Measurements from ENCODE around the gene BAIAP2.
"Not testable (repeated sequence)": the region's sequence is repeated elsewhere in the genome, so short reads cannot be mapped to it uniquely, and the experiment has no call there.

The BAIAP2 gene

DNA sequence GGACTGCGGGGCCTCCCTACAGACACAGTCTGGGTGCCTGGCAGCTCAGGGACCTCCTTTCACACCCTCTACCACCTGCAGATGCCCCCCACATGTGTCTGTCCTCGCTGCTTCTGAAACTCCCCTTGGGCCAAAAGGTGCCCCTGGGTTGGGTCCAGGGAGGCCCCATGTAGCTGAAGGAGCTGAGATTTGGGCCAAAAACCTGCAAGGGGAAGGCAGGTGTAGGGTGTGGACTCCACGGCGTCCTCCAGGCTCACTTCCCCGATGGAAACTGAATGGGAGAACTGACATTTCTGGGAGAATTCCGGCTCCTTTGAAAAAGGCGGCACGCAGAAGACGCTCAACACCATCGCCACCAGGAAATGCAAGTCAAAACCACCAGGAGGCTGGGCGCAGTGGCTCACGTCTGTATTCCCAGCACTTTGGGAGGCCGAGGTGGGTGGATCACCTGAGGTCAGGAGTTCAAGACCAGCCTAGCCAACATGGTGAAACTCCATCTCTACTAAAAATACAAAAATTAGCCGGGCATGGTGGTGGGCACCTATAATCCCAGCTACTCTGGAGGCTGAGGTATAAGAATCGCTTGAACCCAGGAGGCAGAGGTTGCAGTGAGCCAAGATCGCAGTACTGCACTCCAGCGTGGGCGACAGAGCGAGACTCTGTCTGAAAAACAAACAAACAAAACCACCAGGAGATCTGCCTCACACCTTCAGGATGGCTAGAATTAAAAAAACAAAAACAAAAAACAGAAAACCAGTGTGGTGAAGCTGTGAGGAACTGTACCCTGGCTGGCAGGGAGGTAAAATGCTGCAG, 13.2 kb upstream of the BAIAP2 start:
- no peak for DNase-seq (ENCODE audit: low read depth in 1 of 2, low spot score in 1 of 2)

- DNase-seq (ENCODE audit: low read depth in 1 of 2, low spot score in 1 of 2) = no peak
Observed at GRCh38 chr17:81022344-81022676, 12.6 kb upstream of the BAIAP2 start.

GRCh38 chr17:81025065-81025740, 9.7 kb upstream of the BAIAP2 start:
- no peak for DNase-seq (ENCODE audit: low read depth in 1 of 2, low spot score in 1 of 2)

DNA sequence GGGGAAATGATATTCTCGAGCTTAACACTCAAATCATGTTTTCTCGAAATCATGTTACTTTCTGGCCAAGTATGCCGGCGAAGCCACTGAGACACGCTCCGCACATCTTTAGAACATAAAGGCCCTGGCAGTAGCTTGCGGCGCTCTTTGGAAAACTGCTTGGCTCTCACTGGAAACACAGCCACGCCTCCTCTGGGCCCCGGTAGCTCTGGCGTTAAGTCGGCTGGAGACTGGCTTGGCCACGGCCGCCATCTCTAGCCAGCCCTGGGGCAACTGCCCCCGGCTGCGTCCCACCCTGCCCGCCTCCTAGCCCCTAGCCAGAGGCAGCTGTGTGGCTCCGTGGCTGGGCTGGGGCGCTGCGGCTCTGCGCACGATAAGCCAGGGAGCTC, 9.2 kb upstream of the BAIAP2 start:
- DNase-seq (ENCODE audit: low read depth in 1 of 2, low spot score in 1 of 2) = no peak

- no peak for DNase-seq (ENCODE audit: low read depth in 1 of 2, low spot score in 1 of 2)
Observed at GRCh38 chr17:81026266-81027036, 8.5 kb upstream of the BAIAP2 start.

GRCh38 chr17:81027038-81027437, 7.9 kb upstream of the BAIAP2 start:
- DNase-seq (ENCODE audit: low read depth in 1 of 2, low spot score in 1 of 2) = no peak

DNA sequence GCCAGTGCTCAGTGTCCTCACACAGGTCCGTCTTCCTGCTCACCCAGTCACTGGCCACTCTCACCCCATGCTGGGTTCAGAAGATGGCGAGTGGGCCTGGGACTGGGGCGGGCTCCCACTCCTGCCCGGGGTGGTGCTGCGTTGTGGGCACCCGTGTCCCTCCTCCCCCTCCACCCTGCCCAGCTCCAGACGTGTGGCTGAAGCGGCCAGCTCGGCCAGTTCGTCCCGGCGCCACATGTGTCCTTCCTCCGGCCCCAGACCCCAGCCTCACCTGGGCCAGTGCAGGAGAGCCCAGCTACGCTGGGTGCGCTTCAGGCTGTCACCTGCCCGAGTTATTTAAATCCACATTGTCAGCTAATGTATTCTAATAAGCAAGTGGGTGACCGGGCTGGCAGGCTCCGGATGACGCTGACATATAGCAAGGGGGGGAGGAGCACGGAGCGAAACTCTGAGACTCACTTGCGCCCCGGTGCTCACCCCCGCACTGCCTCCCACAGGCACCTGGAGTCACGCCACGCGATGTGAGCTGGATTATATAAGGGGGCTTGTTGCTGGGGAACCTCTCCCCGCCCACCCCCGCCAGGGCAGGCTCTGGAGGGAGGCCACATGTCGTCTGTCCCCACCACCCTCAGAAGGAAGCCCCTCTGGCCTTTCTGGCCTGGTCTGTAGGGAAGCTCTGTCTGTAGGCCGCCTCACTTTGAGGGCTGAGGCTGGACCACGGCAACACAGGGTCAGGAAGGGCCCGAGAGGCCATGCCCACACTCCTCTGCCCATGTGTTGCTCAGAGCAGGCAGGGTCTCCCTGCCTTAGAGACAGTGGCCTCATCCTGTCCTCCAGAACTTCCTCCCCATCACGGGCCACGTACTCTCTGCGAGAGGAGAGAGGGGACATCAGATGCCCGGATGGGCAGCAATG, 7.1 kb upstream of the BAIAP2 start:
- no peak for DNase-seq (ENCODE audit: low read depth in 1 of 2, low spot score in 1 of 2)

DNA sequence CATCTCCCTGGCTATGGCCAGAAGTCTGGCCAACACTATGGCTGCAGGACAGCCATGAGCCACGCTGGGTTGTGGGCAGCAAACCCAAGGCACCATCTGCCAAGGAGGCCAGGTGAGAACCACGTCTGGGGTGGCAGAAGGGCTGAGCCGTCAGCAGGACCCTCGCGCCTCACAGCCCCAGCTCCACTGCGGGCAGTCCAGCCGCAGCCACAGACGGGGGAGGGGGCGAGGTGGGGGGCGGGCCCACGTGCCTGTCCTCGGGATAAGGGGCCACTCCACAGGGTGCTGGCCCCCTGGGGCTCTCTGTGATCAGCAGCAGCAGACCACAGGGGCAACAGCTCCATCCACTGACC, 6.5 kb upstream of the BAIAP2 start:
- no peak for DNase-seq (ENCODE audit: low read depth in 1 of 2, low spot score in 1 of 2)

DNA sequence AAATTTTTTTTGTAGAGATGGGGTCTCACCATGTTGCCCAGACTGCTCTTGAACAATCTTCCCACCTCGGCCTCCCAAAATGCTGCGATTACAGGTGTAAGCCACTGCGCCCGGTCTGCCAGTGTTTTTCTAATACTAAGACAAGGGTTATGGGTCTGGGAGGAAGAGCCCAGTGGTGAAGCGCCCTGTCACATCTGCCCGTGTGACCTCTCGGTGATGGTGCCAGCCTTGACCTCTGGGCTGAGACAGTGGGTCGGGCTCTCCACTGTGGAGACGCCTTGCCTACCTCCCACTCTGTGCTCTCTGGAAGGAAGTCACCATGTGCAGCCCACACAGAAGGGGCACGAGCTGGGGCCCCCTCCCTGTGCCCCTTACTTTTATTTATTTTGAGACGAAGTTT, 5.1 kb upstream of the BAIAP2 start:
- no peak for DNase-seq (ENCODE audit: low read depth in 1 of 2, low spot score in 1 of 2)

- DNase-seq (ENCODE audit: low read depth in 1 of 2, low spot score in 1 of 2) = not testable (repeated sequence)
Observed at GRCh38 chr17:81030312-81030711, 4.6 kb upstream of the BAIAP2 start.

DNA sequence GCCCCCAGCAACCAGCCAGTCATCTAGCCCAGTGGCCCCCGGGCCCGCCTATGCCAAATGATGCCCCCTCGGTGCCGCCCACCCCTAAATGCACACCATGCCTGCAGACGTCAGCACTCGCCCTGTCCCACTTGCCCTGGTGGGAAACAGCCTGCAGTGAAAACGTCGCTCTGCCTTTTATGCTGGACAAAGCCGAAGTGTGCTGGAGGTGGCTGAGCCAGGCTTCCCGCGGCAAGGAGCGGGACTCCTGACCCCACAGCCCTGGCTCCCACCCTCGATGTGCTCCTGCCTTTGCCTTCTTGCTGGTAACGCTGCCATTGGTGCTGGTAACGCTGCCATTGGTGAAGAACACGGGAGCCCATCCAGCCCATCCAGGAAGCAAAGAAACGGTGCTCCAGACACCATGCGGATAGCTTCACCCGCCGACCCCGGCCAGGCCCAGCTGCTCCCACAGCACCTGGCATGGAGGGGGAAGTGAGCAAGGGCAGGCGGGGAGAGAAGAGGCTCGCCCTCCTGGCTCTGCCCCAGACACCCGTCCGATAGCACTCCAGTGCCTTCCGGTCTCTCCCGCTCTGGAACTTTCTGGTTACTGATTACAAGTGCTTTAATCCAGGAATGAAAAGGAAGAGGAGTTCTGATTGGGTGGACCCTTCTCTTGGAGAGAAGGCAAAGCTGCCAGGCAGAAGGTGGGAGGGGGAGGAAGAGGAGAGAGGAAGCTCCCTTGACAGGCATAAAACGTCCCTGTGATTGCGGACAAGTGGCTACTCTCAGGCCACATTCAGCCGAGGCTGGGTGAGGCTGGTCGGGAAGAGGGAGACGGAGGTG, 4.0 kb upstream of the BAIAP2 start:
- no peak for DNase-seq (ENCODE audit: low read depth in 1 of 2, low spot score in 1 of 2)

- no peak for DNase-seq (ENCODE audit: low read depth in 1 of 2, low spot score in 1 of 2)
Observed at GRCh38 chr17:81031566-81032550, 3.1 kb upstream of the BAIAP2 start.

- DNase-seq (ENCODE audit: low read depth in 1 of 2, low spot score in 1 of 2) = no peak
Observed at GRCh38 chr17:81032641-81033480, 2.1 kb upstream of the BAIAP2 start.

DNA sequence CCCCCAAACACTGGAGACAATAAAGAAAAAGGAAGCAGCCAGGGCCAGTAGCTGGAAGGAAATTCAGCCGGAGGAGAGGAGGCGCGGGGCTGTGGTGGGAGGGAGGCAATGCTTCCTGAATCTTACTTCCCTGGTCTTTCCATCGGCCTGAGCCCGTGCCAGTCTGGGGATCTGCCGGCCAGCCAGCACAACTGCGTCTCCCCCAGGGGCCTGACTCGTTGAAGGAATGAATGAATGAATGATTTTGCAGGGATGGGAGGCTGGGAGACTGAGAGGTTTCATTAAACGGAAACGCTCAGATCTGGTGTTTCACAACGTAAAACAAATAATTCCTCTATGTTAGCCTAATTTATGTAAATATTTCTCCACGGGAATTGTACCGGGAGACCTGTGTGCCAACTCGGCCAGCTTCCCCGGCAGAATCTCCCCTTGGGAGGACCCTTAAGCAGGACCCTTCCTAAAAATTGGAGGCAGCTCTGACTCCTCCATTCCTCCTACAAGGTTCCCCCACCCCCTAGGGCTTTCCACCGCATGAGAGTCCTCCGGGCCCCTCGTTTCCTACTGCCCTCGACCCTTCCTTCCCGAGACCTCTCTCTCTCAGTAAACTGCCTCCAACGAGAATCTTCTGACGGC, 1.3 kb upstream of the BAIAP2 start:
- DNase-seq (ENCODE audit: low read depth in 1 of 2, low spot score in 1 of 2) = no peak

DNA sequence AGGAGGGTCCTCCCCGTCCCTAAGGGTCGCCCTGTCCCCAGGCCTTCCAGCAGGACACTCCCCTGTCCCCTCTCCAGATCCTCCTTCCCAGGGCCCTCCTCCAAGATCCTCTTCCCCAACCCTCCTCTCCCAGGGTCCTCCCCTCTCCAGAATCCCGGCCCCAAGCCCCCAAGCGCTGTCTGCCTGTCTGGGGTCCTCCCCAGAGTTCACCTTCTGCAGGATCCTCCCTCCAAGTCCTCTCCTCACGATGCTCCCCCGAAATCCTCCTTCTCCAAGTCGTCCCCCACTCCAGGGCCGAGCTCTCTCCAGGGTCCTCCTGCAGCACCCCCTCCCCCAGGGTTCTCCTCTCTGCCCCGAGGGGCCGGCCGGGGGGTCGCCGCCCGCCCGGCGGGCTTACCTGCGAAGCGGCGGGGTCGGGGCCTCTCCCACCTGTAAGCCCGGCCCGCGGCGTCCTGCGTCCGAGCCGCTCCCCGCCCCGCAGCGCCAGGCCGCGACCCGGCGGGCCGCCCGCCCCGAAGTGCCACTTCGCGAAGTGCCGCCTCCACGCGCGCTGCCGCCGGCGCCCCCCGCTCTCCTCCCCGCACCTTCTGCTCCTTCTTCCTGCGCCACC, 678 bp upstream of the BAIAP2 start:
- no peak for DNase-seq (ENCODE audit: low read depth in 1 of 2, low spot score in 1 of 2)

DNA sequence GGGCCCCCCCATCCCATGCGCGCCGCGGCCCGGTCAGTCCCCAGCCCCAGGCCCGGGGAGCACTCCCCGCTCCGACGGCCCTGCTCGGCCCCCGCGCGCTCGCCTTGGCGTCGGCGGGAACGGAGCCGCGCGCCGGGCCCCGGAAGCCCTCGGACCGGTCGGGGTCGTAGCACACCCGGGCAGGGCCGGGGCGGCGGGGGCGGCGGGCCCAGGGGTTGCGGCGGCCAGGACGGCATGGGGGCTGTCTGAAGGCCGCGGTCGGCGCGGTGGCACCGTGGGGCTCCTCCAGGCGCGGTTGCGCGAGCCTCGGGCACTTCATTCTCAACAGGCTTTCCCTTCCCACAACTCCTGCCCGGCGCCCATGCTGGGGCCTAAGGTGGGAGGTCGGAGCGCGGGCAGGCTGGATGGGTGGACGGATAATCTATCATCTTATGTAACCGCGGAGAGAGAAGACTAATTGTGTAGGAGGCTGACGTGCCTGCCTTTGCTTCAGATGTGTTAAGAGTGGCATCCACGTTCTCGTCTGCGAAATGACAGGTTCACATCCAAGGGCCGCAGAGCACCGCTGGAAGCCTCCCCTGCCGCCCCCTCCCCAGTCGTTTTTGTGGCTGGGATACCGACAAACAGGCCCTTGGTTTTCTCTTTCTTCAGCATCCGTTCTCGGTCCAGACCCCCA, 708 bp downstream of the BAIAP2 start:
- no peak for DNase-seq (ENCODE audit: low read depth in 1 of 2, low spot score in 1 of 2)

Measured in activated CD4-positive, alpha-beta T cell treated with anti-CD3 and anti-CD28 coated beads, Interleukin-2, amount 50 U/mL, for 24 hours (primary cell).